ENCODE data around the gene CFAP43. TPM values are rescaled to one million over a fixed set of nuclear protein-coding genes. Genes with fewer than 3 reads are reported as not detected.

CFAP43 gene
- total RNA-seq, 1 donor from 2014 or later = 0.15 TPM

DNA sequence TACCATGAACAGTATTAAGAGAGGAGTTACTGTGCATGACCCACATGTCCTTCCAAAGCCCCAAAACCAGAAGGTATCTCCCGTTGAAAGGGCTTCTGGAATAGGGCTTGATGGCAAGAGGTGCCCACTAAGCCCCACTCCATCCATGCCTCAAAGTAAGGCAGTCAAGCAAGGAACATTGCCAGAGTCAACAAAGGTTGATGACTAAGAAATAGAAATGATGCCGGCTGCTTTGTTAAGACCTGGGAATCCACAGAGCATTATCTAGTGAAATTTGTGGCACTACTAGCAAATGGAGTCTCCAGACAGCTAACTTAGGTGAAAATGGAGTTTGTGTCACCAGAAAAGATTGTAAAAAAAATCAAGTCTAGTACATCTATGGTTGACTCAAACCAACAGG, 104.0 kb downstream of the CFAP43 start:
- Mint-ChIP-seq H3K9me3 (ENCODE audit: low read depth) (no peaks in the 10 kb centered on the region), H3K4me3 (ENCODE audit: unreplicated experiment) (no peak overlapping the region), H3K36me3 (ENCODE audit: low read depth) (peaks cover 3% of the 10 kb centered on the region), H3K4me1 (ENCODE audit: low read depth) (peaks cover 4% of the 10 kb centered on the region), H3K27me3 (ENCODE audit: low read depth) (peaks cover 13% of the 10 kb centered on the region), H3K27ac (ENCODE audit: unreplicated experiment) (no peak overlapping the region)
- no peak for DNase-seq (ENCODE audit: low spot score)
- TF ChIP-seq, protein P1, sequence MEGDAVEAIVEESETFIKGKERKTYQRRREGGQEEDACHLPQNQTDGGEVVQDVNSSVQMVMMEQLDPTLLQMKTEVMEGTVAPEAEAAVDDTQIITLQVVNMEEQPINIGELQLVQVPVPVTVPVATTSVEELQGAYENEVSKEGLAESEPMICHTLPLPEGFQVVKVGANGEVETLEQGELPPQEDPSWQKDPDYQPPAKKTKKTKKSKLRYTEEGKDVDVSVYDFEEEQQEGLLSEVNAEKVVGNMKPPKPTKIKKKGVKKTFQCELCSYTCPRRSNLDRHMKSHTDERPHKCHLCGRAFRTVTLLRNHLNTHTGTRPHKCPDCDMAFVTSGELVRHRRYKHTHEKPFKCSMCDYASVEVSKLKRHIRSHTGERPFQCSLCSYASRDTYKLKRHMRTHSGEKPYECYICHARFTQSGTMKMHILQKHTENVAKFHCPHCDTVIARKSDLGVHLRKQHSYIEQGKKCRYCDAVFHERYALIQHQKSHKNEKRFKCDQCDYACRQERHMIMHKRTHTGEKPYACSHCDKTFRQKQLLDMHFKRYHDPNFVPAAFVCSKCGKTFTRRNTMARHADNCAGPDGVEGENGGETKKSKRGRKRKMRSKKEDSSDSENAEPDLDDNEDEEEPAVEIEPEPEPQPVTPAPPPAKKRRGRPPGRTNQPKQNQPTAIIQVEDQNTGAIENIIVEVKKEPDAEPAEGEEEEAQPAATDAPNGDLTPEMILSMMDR (IDR thresholded peaks at IDR 0.05) = no peak

DNA sequence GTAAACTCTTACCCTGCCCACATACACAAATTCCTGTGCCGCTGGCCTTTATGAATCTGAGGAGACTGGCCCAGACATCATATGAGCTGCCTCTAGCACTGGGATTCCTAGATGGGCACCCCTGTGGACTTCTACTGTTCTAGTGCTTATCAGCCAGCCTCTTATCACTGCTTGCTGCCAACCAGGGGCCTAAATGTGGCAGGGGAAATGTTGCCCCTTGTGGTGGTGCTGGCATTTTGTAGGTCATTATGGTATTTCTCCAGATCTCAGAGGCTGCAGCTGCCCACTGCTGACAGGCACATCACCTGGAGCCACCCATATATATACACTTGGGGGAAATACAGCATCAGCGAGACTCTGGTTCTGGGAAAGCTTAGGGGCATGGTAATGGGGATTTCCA, 104.8 kb downstream of the CFAP43 start:
- Mint-ChIP-seq H3K27ac (ENCODE audit: unreplicated experiment) (no peak overlapping the region), H3K27me3 (ENCODE audit: low read depth) (peaks cover 5% of the 10 kb centered on the region), H3K4me1 (ENCODE audit: low read depth) (peaks cover 11% of the 10 kb centered on the region), H3K9me3 (ENCODE audit: low read depth) (no peaks in the 10 kb centered on the region), H3K4me3 (ENCODE audit: unreplicated experiment) (no peak overlapping the region), H3K36me3 (ENCODE audit: low read depth) (peaks cover 3% of the 10 kb centered on the region)
- no peak for DNase-seq (ENCODE audit: low spot score)
- TF ChIP-seq, protein P1 (IDR thresholded peaks at IDR 0.05) = peak; percentile 42

DNA sequence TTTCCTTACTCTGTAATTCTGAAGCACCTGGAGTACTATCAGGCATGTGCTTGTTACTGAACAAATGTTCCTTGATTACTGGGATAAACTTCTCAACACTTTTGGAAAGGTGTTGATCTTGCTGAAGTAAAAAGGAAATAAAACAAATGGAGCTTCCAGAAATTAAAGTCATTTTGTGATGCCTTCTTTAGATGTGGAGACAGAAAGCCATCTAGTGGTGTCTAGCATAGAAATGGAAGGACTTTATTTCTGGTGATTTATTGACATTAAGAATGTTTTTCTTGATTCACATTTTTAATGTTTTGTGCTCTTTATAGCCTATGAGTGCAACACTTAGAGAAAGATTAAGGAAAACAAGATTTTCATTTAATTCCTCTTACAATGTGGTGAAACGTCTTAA, 108.8 kb downstream of the CFAP43 start:
- H3K4me3 Mint-ChIP-seq (ENCODE audit: unreplicated experiment) = no peak overlapping the region
- H3K27ac Mint-ChIP-seq (ENCODE audit: unreplicated experiment) = no peak overlapping the region
- TF ChIP-seq, protein P1 (IDR thresholded peaks at IDR 0.05) = peak; percentile 76
- no peak for DNase-seq (ENCODE audit: low spot score)
- no peaks in the 10 kb centered on the region for H3K27me3 Mint-ChIP-seq (ENCODE audit: low read depth)
- peaks cover 27% of the 10 kb centered on the region for H3K4me1 Mint-ChIP-seq (ENCODE audit: low read depth)
- no peaks in the 10 kb centered on the region for H3K9me3 Mint-ChIP-seq (ENCODE audit: low read depth)
- H3K36me3 Mint-ChIP-seq (ENCODE audit: low read depth) = peaks cover 3% of the 10 kb centered on the region

DNA sequence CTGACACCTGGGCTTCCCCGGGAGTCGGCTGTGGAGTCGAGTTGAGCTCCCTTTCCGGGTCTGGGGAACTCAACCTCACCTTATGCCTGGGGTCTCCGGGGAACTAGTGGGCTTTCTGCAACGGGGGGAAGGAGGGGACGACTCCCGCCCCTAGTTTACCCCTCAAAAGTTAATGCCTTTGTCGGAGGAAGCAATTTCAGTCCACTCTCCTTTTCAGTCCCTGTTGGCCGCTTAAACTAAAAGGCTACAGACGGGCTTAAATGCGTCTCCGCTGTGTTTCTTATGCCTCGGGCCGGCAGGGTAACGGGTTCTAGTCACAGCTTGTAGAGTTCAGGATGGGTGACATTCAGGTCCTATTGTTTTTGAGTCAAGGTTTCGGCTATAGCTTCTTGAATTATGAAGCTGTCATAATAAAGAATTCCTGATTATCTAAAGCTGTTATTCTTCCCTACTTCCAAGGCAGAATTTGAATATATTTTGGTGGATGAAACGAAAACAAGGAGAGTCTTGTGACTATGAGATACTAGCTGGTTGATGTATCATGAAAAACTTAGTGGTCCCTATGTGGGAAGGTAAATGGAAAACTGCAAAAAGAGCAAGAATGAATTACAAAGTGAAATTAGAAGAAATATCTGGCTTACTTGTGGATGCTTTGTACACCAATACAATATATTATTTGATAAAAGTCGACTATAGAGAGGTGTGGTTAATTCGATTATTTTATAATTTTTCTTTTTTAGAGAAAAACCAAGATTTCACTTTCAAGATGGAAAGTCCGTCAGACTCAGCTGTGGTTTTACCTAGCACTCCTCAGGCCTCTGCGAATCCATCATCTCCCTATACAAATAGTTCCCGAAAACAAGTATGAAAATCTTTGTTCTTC, 109.7 kb downstream of the CFAP43 start:
- Mint-ChIP-seq H3K4me1 (ENCODE audit: low read depth) (peaks cover 27% of the 10 kb centered on the region), H3K36me3 (ENCODE audit: low read depth) (peaks cover 3% of the 10 kb centered on the region), H3K4me3 (ENCODE audit: unreplicated experiment) (peak overlapping the region; percentile 91), H3K27ac (ENCODE audit: unreplicated experiment) (peak overlapping the region; percentile 95), H3K27me3 (ENCODE audit: low read depth) (no peaks in the 10 kb centered on the region), H3K9me3 (ENCODE audit: low read depth) (no peaks in the 10 kb centered on the region)
- TF ChIP-seq, protein P1 (IDR thresholded peaks at IDR 0.05) = no peak
- DNase-seq (ENCODE audit: low spot score) = no peak

DNA sequence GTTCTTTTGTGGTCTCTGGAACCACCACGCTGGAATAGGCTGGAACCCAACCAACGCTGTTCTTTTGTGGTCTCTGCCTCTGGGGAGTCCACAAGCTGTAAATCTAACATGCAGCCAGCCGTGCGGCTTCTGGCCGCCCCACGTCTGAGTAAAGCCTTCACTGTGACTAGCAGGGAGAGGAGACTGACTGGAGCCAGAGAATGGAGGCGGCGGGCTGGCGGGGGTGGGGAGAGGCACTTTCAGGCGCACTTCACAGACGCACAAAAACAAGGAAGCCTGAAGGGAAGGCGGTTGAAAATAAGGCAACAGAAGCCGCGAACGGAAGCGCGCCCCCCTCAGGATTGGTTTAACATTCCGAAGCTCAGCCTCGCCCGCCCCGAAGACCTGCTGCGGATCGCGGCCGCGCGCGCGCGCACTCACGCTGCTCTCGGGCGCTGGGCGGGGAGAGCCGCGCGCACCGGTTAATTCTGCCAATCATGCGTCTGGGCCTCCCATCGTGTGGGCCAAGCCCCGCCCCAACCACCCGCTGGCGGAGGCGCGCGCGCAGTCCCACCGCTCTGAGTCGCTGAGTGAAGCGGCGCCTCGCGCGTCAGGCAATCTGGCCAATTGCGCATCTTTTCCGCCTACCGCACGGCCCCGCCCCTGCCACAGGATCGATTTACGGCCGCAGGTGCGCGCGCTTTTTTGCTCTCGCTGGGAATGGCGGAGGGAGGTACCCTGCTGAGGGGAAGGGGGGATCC, 110.5 kb downstream of the CFAP43 start, which contains the start of gene SFR1:
Gene SFR1 (plus strand): TSS at position 687 of the 740 bp plus-strand sequence. CDS start 13 bp downstream, at position 700.
- Mint-ChIP-seq H3K4me3 (ENCODE audit: unreplicated experiment) (peak within 1 kb of the TSS; percentile 91), H3K9me3 (ENCODE audit: low read depth) (no peaks in the 10 kb centered on the region), H3K27ac (ENCODE audit: unreplicated experiment) (peak within 1 kb of the TSS; percentile 99), H3K36me3 (ENCODE audit: low read depth) (peaks cover 3% of the 10 kb centered on the region), H3K4me1 (ENCODE audit: low read depth) (peaks cover 27% of the 10 kb centered on the region), H3K27me3 (ENCODE audit: low read depth) (no peaks in the 10 kb centered on the region)
- DNase-seq (ENCODE audit: low spot score) = peak; percentile 99
- TF ChIP-seq, protein P1 (IDR thresholded peaks at IDR 0.05) = peak; percentile 84

Data from chondrocyte (in vitro differentiated cells).